GM23338 (cell line): Measurements from ENCODE around the gene MDM4. TPM values are rescaled to one million over a fixed set of nuclear protein-coding genes. Genes with fewer than 3 reads are reported as not detected.

Experiments
- ATAC-seq: fragments of 200-7000 bp; cut with Tn5 transposase; 3 replicates; pipeline ENCODE4 v1.9.1; 2020
- DNase-seq: peaks from one replicate; pipeline ENCODE4 v3.0.0-alpha.2; 2015; ENCODE audit warnings: low spot score
- H2AFZ ChIP-seq: fragments of 200-600 bp; sonication (generic); 2 replicates; pipeline ENCODE4 v1.8.0; 2016; ENCODE audit warnings: antibody characterized with exemption, mild to moderate bottlenecking, moderate library complexity
- H3F3A ChIP-seq: fragments of 200-600 bp; sonication (generic); replicated peaks from 2 replicates; pipeline ENCODE4 v1.8.0; 2017; ENCODE audit warnings: antibody characterized with exemption, mixed run types, low read depth
- H3K27ac ChIP-seq: fragments of 200-600 bp; sonication (generic); 2 replicates; pipeline ENCODE4 v1.6.1; 2016; ENCODE audit warnings: low read depth
- H3K27me3 ChIP-seq: fragments of 200-600 bp; sonication (generic); 2 replicates; pipeline ENCODE4 v1.8.0; 2016; ENCODE audit warnings: mild to moderate bottlenecking, mixed run types, moderate library complexity; ENCODE audit not compliant: insufficient read depth
- H3K36me3 ChIP-seq: fragments of 200-600 bp; sonication (generic); 2 replicates; pipeline ENCODE4 v1.8.0; 2016; ENCODE audit warnings: mild to moderate bottlenecking; ENCODE audit not compliant: insufficient read depth
- H3K4me1 ChIP-seq: fragments of 200-600 bp; sonication (generic); 2 replicates; pipeline ENCODE4 v1.8.0; 2016; ENCODE audit warnings: mild to moderate bottlenecking, moderate library complexity; ENCODE audit not compliant: insufficient read depth
- H3K4me2 ChIP-seq: fragments of 200-600 bp; sonication (generic); 2 replicates; pipeline ENCODE4 v1.7.1; 2017; ENCODE audit warnings: mixed run types
- H3K4me3 ChIP-seq: fragments of 200-600 bp; sonication (generic); 2 replicates; pipeline ENCODE4 v1.6.1; 2016; ENCODE audit warnings: mixed run types
- H3K79me2 ChIP-seq: fragments of 200-600 bp; sonication (generic); replicated peaks from 2 replicates; pipeline ENCODE4 v1.8.0; 2017; ENCODE audit warnings: mild to moderate bottlenecking; ENCODE audit not compliant: insufficient read depth
- H3K9me2 ChIP-seq: fragments of 200-600 bp; sonication (generic); 2 replicates; pipeline ENCODE4 v1.8.0; 2017; ENCODE audit not compliant: insufficient read depth
- H4K20me1 ChIP-seq: fragments of 200-600 bp; sonication (generic); replicated peaks from 2 replicates; pipeline ENCODE4 v1.8.0; 2017; ENCODE audit warnings: mild to moderate bottlenecking; ENCODE audit not compliant: insufficient read depth
- H3K27ac Mint-ChIP-seq: 2 replicates; pipeline ENCODE4 v1.8.0; 2020; ENCODE audit warnings: inconsistent platforms, mild to moderate bottlenecking, moderate library complexity, mixed read lengths
- H3K27me3 Mint-ChIP-seq: 3 replicates; pipeline ENCODE4 v1.8.0; 2022; ENCODE audit warnings: low read depth, mild to moderate bottlenecking, moderate library complexity, mixed read lengths, inconsistent platforms; ENCODE audit not compliant: insufficient read depth, poor library complexity
- H3K36me3 Mint-ChIP-seq: 3 replicates; pipeline ENCODE4 v1.8.0; 2021; ENCODE audit warnings: low read depth, mild to moderate bottlenecking, inconsistent platforms, moderate library complexity, mixed read lengths
- H3K4me1 Mint-ChIP-seq: 3 replicates; pipeline ENCODE4 v1.8.0; 2020; ENCODE audit warnings: mild to moderate bottlenecking, inconsistent platforms, mixed read lengths
- H3K4me3 Mint-ChIP-seq: 3 replicates; pipeline ENCODE4 v1.8.0; 2021; ENCODE audit warnings: moderate library complexity, mild to moderate bottlenecking, inconsistent platforms, mixed read lengths
- H3K9me3 Mint-ChIP-seq: 3 replicates; pipeline ENCODE4 v1.8.0; 2020; ENCODE audit warnings: moderate library complexity, mild to moderate bottlenecking, inconsistent platforms, mixed read lengths
- CREB1 ChIP-seq: fragments of 250-450 bp; sonication (Bioruptor Pico); IDR thresholded peaks from 2 replicates; pipeline ENCODE4 v1.5.0; 2020; ENCODE audit warnings: low read depth, mild to moderate bottlenecking, moderate library complexity
- NANOG ChIP-seq: IDR thresholded peaks from 2 replicates; pipeline ENCODE4 v1.6.1; 2016; ENCODE audit warnings: antibody characterized with exemption, borderline replicate concordance
- POLR2AphosphoS5 ChIP-seq: IDR thresholded peaks from 2 replicates; pipeline ENCODE4 v1.6.1; 2016; ENCODE audit warnings: antibody characterized with exemption, low read depth
- STAT1 ChIP-seq: IDR thresholded peaks from one replicate; pipeline ENCODE4 v1.6.1; 2016; ENCODE audit warnings: antibody characterized with exemption; ENCODE audit not compliant: unreplicated experiment
- ZNF114 ChIP-seq: fragments of 250-450 bp; sonication (Bioruptor Pico); IDR thresholded peaks from 2 replicates; pipeline ENCODE4 v1.5.0; 2020; ENCODE audit warnings: mild to moderate bottlenecking, moderate library complexity
- polyA plus RNA-seq: library from polyadenylated mRNA; unstranded; fragments of >200 nt; fragmentation: Nextera tagmentation; extraction: Ambion mirVana; gene quantifications from 2 replicates; pipeline ENCODE4 v1.2.1, GENCODE V29; 2016
- total RNA-seq: library from RNA; depleted of rRNA; stranded (reverse); fragments of >200 nt; shearing (Covaris generic); gene quantifications from 2 replicates; pipeline ENCODE4 v1.2.3, GENCODE V29; 2014
- TF ChIP-seq, protein P1 (sequence below): fragments of 250-450 bp; sonication (Bioruptor Pico); IDR thresholded peaks from 2 replicates; pipeline ENCODE4 v1.5.0; 2020; ENCODE audit warnings: mild to moderate bottlenecking, moderate library complexity
- TF ChIP-seq, protein P2 (sequence below): IDR thresholded peaks from one replicate; pipeline ENCODE4 v1.6.1; 2018; ENCODE audit warnings: antibody characterized with exemption; ENCODE audit not compliant: unreplicated experiment

MDM4 gene
- total and polyA plus RNA-seq, 2 experiments from 2014 or later: 24.8 to 56.1 TPM

DNA sequence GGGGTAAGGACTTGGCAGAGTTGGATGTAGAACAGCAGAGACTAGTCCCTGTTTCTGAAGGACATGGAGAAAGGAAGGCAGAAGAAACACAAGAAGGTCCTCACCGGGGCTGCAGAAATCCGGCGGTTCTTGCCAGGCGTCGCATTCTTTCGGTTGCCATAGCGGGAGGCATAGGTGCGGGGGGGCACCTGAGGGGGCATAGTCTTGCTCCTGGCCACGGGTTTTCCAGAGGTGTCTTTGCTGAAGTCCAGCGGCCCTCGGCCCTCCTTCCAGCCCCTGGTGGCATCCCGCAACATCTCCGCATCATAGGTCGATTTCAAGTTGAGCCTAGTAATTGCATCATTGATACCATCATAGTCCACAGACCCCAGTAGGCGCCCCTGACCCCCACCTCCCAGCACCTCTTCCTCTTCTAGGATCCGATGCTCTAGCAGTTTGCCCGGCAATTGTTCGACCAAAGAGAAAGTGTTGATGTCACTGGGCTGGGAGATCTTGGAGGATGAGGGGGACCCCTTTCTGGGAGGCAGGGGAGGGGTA, 47.4 kb upstream of the MDM4 start (continued):
- TF ChIP-seq, protein P1, sequence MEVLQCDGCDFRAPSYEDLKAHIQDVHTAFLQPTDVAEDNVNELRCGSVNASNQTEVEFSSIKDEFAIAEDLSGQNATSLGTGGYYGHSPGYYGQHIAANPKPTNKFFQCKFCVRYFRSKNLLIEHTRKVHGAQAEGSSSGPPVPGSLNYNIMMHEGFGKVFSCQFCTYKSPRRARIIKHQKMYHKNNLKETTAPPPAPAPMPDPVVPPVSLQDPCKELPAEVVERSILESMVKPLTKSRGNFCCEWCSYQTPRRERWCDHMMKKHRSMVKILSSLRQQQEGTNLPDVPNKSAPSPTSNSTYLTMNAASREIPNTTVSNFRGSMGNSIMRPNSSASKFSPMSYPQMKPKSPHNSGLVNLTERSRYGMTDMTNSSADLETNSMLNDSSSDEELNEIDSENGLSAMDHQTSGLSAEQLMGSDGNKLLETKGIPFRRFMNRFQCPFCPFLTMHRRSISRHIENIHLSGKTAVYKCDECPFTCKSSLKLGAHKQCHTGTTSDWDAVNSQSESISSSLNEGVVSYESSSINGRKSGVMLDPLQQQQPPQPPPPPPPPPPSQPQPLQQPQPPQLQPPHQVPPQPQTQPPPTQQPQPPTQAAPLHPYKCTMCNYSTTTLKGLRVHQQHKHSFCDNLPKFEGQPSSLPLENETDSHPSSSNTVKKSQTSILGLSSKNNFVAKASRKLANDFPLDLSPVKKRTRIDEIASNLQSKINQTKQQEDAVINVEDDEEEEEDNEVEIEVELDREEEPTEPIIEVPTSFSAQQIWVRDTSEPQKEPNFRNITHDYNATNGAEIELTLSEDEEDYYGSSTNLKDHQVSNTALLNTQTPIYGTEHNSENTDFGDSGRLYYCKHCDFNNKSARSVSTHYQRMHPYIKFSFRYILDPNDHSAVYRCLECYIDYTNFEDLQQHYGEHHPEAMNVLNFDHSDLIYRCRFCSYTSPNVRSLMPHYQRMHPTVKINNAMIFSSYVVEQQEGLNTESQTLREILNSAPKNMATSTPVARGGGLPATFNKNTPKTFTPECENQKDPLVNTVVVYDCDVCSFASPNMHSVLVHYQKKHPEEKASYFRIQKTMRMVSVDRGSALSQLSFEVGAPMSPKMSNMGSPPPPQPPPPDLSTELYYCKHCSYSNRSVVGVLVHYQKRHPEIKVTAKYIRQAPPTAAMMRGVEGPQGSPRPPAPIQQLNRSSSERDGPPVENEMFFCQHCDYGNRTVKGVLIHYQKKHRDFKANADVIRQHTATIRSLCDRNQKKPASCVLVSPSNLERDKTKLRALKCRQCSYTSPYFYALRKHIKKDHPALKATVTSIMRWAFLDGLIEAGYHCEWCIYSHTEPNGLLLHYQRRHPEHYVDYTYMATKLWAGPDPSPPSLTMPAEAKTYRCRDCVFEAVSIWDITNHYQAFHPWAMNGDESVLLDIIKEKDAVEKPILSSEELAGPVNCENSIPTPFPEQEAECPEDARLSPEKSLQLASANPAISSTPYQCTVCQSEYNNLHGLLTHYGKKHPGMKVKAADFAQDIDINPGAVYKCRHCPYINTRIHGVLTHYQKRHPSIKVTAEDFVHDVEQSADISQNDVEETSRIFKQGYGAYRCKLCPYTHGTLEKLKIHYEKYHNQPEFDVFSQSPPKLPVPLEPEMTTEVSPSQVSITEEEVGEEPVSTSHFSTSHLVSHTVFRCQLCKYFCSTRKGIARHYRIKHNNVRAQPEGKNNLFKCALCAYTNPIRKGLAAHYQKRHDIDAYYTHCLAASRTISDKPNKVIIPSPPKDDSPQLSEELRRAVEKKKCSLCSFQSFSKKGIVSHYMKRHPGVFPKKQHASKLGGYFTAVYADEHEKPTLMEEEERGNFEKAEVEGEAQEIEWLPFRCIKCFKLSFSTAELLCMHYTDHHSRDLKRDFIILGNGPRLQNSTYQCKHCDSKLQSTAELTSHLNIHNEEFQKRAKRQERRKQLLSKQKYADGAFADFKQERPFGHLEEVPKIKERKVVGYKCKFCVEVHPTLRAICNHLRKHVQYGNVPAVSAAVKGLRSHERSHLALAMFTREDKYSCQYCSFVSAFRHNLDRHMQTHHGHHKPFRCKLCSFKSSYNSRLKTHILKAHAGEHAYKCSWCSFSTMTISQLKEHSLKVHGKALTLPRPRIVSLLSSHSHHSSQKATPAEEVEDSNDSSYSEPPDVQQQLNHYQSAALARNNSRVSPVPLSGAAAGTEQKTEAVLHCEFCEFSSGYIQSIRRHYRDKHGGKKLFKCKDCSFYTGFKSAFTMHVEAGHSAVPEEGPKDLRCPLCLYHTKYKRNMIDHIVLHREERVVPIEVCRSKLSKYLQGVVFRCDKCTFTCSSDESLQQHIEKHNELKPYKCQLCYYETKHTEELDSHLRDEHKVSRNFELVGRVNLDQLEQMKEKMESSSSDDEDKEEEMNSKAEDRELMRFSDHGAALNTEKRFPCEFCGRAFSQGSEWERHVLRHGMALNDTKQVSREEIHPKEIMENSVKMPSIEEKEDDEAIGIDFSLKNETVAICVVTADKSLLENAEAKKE (CRISPR knock-in tag): no peak
- TF ChIP-seq STAT1: no peak
- no peak for TF ChIP-seq NANOG
- TF ChIP-seq ZNF114 (CRISPR knock-in tag): no peak
- TF ChIP-seq, protein P2, sequence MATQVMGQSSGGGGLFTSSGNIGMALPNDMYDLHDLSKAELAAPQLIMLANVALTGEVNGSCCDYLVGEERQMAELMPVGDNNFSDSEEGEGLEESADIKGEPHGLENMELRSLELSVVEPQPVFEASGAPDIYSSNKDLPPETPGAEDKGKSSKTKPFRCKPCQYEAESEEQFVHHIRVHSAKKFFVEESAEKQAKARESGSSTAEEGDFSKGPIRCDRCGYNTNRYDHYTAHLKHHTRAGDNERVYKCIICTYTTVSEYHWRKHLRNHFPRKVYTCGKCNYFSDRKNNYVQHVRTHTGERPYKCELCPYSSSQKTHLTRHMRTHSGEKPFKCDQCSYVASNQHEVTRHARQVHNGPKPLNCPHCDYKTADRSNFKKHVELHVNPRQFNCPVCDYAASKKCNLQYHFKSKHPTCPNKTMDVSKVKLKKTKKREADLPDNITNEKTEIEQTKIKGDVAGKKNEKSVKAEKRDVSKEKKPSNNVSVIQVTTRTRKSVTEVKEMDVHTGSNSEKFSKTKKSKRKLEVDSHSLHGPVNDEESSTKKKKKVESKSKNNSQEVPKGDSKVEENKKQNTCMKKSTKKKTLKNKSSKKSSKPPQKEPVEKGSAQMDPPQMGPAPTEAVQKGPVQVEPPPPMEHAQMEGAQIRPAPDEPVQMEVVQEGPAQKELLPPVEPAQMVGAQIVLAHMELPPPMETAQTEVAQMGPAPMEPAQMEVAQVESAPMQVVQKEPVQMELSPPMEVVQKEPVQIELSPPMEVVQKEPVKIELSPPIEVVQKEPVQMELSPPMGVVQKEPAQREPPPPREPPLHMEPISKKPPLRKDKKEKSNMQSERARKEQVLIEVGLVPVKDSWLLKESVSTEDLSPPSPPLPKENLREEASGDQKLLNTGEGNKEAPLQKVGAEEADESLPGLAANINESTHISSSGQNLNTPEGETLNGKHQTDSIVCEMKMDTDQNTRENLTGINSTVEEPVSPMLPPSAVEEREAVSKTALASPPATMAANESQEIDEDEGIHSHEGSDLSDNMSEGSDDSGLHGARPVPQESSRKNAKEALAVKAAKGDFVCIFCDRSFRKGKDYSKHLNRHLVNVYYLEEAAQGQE: no peak

- peaks cover 2% of the 10 kb centered on the region for H3K27me3 Mint-ChIP-seq
- H3K36me3 Mint-ChIP-seq: peaks cover 7% of the 10 kb centered on the region
- H3K27me3 ChIP-seq: no peaks in the 10 kb centered on the region
- H3K36me3 ChIP-seq: no peaks in the 10 kb centered on the region
- no peaks in the 10 kb centered on the region for H3K9me2 ChIP-seq
- H3K9me3 Mint-ChIP-seq: no peaks in the 10 kb centered on the region
- H3F3A ChIP-seq: no peaks in the 10 kb centered on the region
- no peak overlapping the region for H2AFZ ChIP-seq
- H3K4me3 ChIP-seq: no peak overlapping the region
- no peaks in the 10 kb centered on the region for H3K79me2 ChIP-seq
- H3K4me2 ChIP-seq: no peak overlapping the region
- peaks cover 30% of the 10 kb centered on the region for H3K4me1 Mint-ChIP-seq
- 0 out of 2 replicates have a peak, but pooled peaks cover 5% of the 10 kb centered on the region for H3K4me1 ChIP-seq
- no peak overlapping the region for H3K27ac Mint-ChIP-seq
- H3K4me3 Mint-ChIP-seq: no peak overlapping the region
- no peak overlapping the region for H3K27ac ChIP-seq
- no peaks in the 10 kb centered on the region for H4K20me1 ChIP-seq
- DNase-seq (no peak), ATAC-seq (no peak)
- TF ChIP-seq CREB1: no peak
- TF ChIP-seq POLR2AphosphoS5: no peak
These were observed 46.9 kb upstream of the MDM4 start for GRCh38 chr1:204469304-204469703.
